Neuronal stem cell (in vitro differentiated cells): ENCODE results near the gene OR2W1.

ENCODE experiments used
- DNase-seq: peaks from one replicate; pipeline ENCODE4 v3.0.0-alpha.2; 2013; ENCODE audit warnings: low spot score
- H2AFZ ChIP-seq: one replicate; pipeline ENCODE4 v1.6.1; 2013; ENCODE audit warnings: mild to moderate bottlenecking, low read length, inconsistent platforms
- H2AK5ac ChIP-seq: 2 replicates; pipeline ENCODE4 v1.6.1; 2013; ENCODE audit warnings: low read depth, mild to moderate bottlenecking, inconsistent platforms, low read length, moderate library complexity, mixed read lengths
- H2BK120ac ChIP-seq: 2 replicates; pipeline ENCODE4 v1.6.1; 2013; ENCODE audit warnings: low read depth, mild to moderate bottlenecking, inconsistent platforms, low read length, moderate library complexity, mixed read lengths
- H2BK12ac ChIP-seq: one replicate; pipeline ENCODE4 v1.6.1; 2013; ENCODE audit warnings: low read length, inconsistent platforms
- H2BK15ac ChIP-seq: 2 replicates; pipeline ENCODE4 v1.6.1; 2013; ENCODE audit warnings: mild to moderate bottlenecking, low read length, inconsistent platforms, mixed read lengths
- H2BK5ac ChIP-seq: one replicate; pipeline ENCODE4 v1.6.1; 2013; ENCODE audit warnings: inconsistent platforms, mild to moderate bottlenecking, low read length, moderate library complexity
- H3K14ac ChIP-seq: one replicate; pipeline ENCODE4 v1.6.1; 2013; ENCODE audit warnings: low read length, inconsistent platforms
- H3K18ac ChIP-seq: 2 replicates; pipeline ENCODE4 v1.6.1; 2013; ENCODE audit warnings: low read length, inconsistent platforms
- H3K23ac ChIP-seq: 2 replicates; pipeline ENCODE4 v1.6.1; 2013; ENCODE audit warnings: low read depth, mild to moderate bottlenecking, mixed read lengths, low read length, inconsistent platforms; ENCODE audit not compliant: poor library complexity
- H3K27ac ChIP-seq: replicated peaks from 3 replicates; pipeline ENCODE4 v1.5.1; 2013; ENCODE audit warnings: low read length, inconsistent platforms
- H3K27me3 ChIP-seq, 3 experiments: 2 replicates each; pipeline ENCODE4 v1.6.1; 2013; ENCODE audit warnings: low read length in 3 of 3, mild to moderate bottlenecking in 2 of 3, inconsistent platforms in 1 of 3, low read depth in 1 of 3, mixed read lengths in 1 of 3, moderate library complexity in 1 of 3; ENCODE audit not compliant: control insufficient read depth in 3 of 3, insufficient read depth in 3 of 3
- H3K36me3 ChIP-seq, 2 donors: replicated peaks in 1 of 2; 2 replicates each; pipeline ENCODE4 v1.6.1; 2013; ENCODE audit warnings: low read length in 2 of 2; ENCODE audit not compliant: control insufficient read depth in 2 of 2, insufficient read depth in 2 of 2
- H3K4ac ChIP-seq: 2 replicates; pipeline ENCODE4 v1.6.1; 2013; ENCODE audit warnings: inconsistent platforms, mild to moderate bottlenecking, low read length, moderate library complexity
- H3K4me1 ChIP-seq, 2 donors: 1 replicate in 1 of 2; 2 replicates in 1 of 2; pipeline ENCODE4 v1.6.1; 2013; ENCODE audit warnings: low read length in 2 of 2, low read depth in 1 of 2; ENCODE audit not compliant: control insufficient read depth in 2 of 2, insufficient read depth in 1 of 2
- H3K4me2 ChIP-seq: one replicate; pipeline ENCODE4 v1.6.1; 2013; ENCODE audit warnings: mild to moderate bottlenecking, low read length, inconsistent platforms; ENCODE audit not compliant: insufficient read depth, poor library complexity, severe bottlenecking
- H3K4me3 ChIP-seq, 2 donors: 2 replicates each; pipeline ENCODE4 v1.5.1; 2013; ENCODE audit warnings: low read length in 2 of 2, mild to moderate bottlenecking in 2 of 2, inconsistent platforms in 1 of 2, moderate library complexity in 1 of 2
- H3K79me1 ChIP-seq: one replicate; pipeline ENCODE4 v1.6.1; 2013; ENCODE audit warnings: low read depth, mild to moderate bottlenecking, inconsistent platforms, low read length, moderate library complexity
- H3K9ac ChIP-seq: one replicate; pipeline ENCODE4 v1.6.1; 2013; ENCODE audit warnings: mild to moderate bottlenecking, low read depth, low read length, inconsistent platforms; ENCODE audit not compliant: poor library complexity
- H3K9me3 ChIP-seq, 2 donors: replicated peaks in 1 of 2; 2 replicates each; pipeline versions ENCODE3 to v1.6.1; 2013; ENCODE audit warnings: low read length in 2 of 2, mild to moderate bottlenecking in 2 of 2, inconsistent platforms in 1 of 2, low read depth in 1 of 2, mixed read lengths in 1 of 2, moderate library complexity in 1 of 2; ENCODE audit not compliant: control insufficient read depth in 2 of 2, insufficient read depth in 1 of 2
- H4K8ac ChIP-seq: one replicate; pipeline ENCODE4 v1.6.1; 2013; ENCODE audit warnings: low read depth, mild to moderate bottlenecking, inconsistent platforms, low read length, moderate library complexity
- H4K91ac ChIP-seq: one replicate; pipeline ENCODE4 v1.6.1; 2013; ENCODE audit warnings: low read length, low read depth, mild to moderate bottlenecking, inconsistent platforms; ENCODE audit not compliant: poor library complexity
- WGBS, 2 donors: extraction: QIAGEN DNeasy Blood & Tissue Kit; methylation state at CpG; one replicate each; pipeline ENCODE4 v1.1.7; 2013; ENCODE audit warnings: missing lambda C conversion rate in 2 of 2, mixed read lengths in 1 of 2; ENCODE audit not compliant: insufficient read length in 2 of 2, insufficient replicate concordance in 1 of 2; ENCODE audit errors: extremely low coverage in 2 of 2; 5-methylcytosine and 5-hydroxymethylcytosine counted together

Gene OR2W1

GRCh38 chr6:29081312-29081711 lies 36.3 kb upstream of the OR2W1 start:
- Histone ChIP-seq H3K18ac (no peak overlapping the region), H3K4me2 (no peak overlapping the region), H3K4me3 (no peak overlapping the region), H3K9ac (no peak overlapping the region), H3K79me1 (no peaks in the 10 kb centered on the region), H3K23ac (no peak overlapping the region), H2BK120ac (no peak overlapping the region), H2BK15ac (no peak overlapping the region), H3K27ac (no peak overlapping the region), H2AFZ (no peak overlapping the region), H3K4me1 (no peaks in the 10 kb centered on the region), H3K27me3 (no peaks in the 10 kb centered on the region), H3K9me3 (no peaks in the 10 kb centered on the region), H4K8ac (no peak overlapping the region), H4K91ac (no peak overlapping the region), H2BK5ac (no peak overlapping the region), H3K4ac (no peak overlapping the region), H3K36me3 (no peaks in the 10 kb centered on the region), H2BK12ac (no peak overlapping the region), H3K14ac (no peak overlapping the region), H2AK5ac (no peak overlapping the region)
- DNase-seq: no peak

GRCh38 chr6:29079203-29079602 lies 34.2 kb upstream of the OR2W1 start:
- DNase-seq: no peak
- no peaks in the 10 kb centered on the region for H3K9me3 ChIP-seq
- H3K27ac ChIP-seq: no peak overlapping the region
- no peak overlapping the region for H3K4ac ChIP-seq
- no peak overlapping the region for H2BK15ac ChIP-seq
- H2BK12ac ChIP-seq: no peak overlapping the region
- no peak overlapping the region for H2BK120ac ChIP-seq
- H3K27me3 ChIP-seq: peaks cover 0 to 6% (median 0%) of the 10 kb centered on the region in 3 experiments
- H2BK5ac ChIP-seq: no peak overlapping the region
- H2AFZ ChIP-seq: no peak overlapping the region
- H2AK5ac ChIP-seq: no peak overlapping the region
- no peak overlapping the region for H4K8ac ChIP-seq
- no peaks in the 10 kb centered on the region for H3K4me1 ChIP-seq
- no CpG with 5 or more reads among the region's 1 CpG for WGBS, 2 donors
- no peak overlapping the region for H4K91ac ChIP-seq
- H3K4me3 ChIP-seq: no peak overlapping the region
- no peaks in the 10 kb centered on the region for H3K79me1 ChIP-seq
- no peak overlapping the region for H3K14ac ChIP-seq
- no peaks in the 10 kb centered on the region for H3K36me3 ChIP-seq
- H3K9ac ChIP-seq: no peak overlapping the region
- no peak overlapping the region for H3K18ac ChIP-seq
- H3K4me2 ChIP-seq: no peak overlapping the region
- no peak overlapping the region for H3K23ac ChIP-seq

- Histone ChIP-seq H3K14ac (no peak overlapping the region), H3K4ac (no peak overlapping the region), H3K9ac (no peak overlapping the region), H3K27me3 (peaks cover 0 to 10% (median 0%) of the 10 kb centered on the region in 3 experiments), H3K4me2 (no peak overlapping the region), H3K4me1 (no peaks in the 10 kb centered on the region), H2BK5ac (no peak overlapping the region), H2BK120ac (no peak overlapping the region), H3K9me3 (no peaks in the 10 kb centered on the region), H2AFZ (no peak overlapping the region), H3K18ac (no peak overlapping the region), H2BK15ac (no peak overlapping the region), H3K27ac (no peak overlapping the region), H4K91ac (no peak overlapping the region), H3K23ac (no peak overlapping the region), H4K8ac (no peak overlapping the region), H2AK5ac (no peak overlapping the region), H2BK12ac (no peak overlapping the region), H3K36me3 (no peaks in the 10 kb centered on the region), H3K4me3 (no peak overlapping the region), H3K79me1 (no peaks in the 10 kb centered on the region)
- DNase-seq: peak; percentile 11
- WGBS, 2 donors: no CpG with 5 or more reads among the region's 9 CpGs
These were observed 27.1 kb upstream of the OR2W1 start for GRCh38 chr6:29071831-29072723.

- Histone ChIP-seq H2BK120ac (no peak overlapping the region), H3K4me2 (no peak overlapping the region), H3K36me3 (no peaks in the 10 kb centered on the region), H2AFZ (no peak overlapping the region), H2BK12ac (no peak overlapping the region), H3K23ac (no peak overlapping the region), H4K8ac (no peak overlapping the region), H3K27ac (no peak overlapping the region), H3K9me3 (no peaks in the 10 kb centered on the region), H4K91ac (no peak overlapping the region), H3K4ac (no peak overlapping the region), H3K4me1 (no peaks in the 10 kb centered on the region), H3K79me1 (no peaks in the 10 kb centered on the region), H3K9ac (no peak overlapping the region), H3K14ac (no peak overlapping the region), H3K4me3 (no peak overlapping the region), H2BK5ac (no peak overlapping the region), H3K18ac (no peak overlapping the region), H2BK15ac (no peak overlapping the region), H3K27me3 (peaks cover 0 to 8% (median 0%) of the 10 kb centered on the region in 3 experiments), H2AK5ac (no peak overlapping the region)
- no CpG with 5 or more reads among the region's 3 CpGs for WGBS, 2 donors
- DNase-seq: no peak
These were observed 6.7 kb upstream of the OR2W1 start for GRCh38 chr6:29051680-29052079.
